Left renal cortex interstitium (tissue), 4 donors: ENCODE measurements around the gene ARMC9. TPM values are rescaled to one million over a fixed set of nuclear protein-coding genes. Genes with fewer than 3 reads are reported as not detected.

Experiments used
- DNase-seq, 4 donors: peaks; one replicate each; pipeline ENCODE4 v3.0.0-alpha.2; 2013; ENCODE audit warnings: low read depth in 4 of 4, low spot score in 2 of 4, missing footprints in 1 of 4
- polyA plus RNA-seq, 4 donors: library from polyadenylated mRNA; unstranded; fragments of 120-200 nt; gene quantifications; one replicate each; pipeline ENCODE4 v1.2.1, GENCODE V29; 2013; ENCODE audit not compliant: insufficient read length in 4 of 4

Gene ARMC9
- polyA plus RNA-seq, 4 donors: 23.9 to 36.5 (median 28.8) TPM

- no peak for DNase-seq
These were observed 78.6 kb downstream of the ARMC9 start for GRCh38 chr2:231276987-231277386.

DNA sequence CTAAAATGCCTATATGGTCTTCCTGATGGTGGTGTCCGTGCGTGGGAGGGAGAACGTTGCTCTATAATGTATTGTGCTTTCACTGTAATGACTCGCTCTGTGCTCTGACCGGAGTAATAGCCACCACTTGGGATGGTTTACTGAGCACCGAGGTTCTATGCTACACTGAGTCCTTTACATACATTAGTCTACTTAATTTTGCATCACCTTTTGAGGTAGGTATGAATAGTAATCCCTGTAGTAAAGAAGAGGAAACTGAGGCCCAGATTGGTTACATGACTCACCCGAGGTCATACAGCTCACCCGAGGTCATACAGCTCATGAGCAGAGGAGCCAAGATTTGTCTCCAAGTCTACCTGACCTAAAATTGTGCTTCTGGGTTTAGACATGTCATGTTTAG is 79.5 kb downstream of the ARMC9 start:
- no peak for DNase-seq

- no peak for DNase-seq
These were observed 80.4 kb downstream of the ARMC9 start for GRCh38 chr2:231278868-231279267.

DNA sequence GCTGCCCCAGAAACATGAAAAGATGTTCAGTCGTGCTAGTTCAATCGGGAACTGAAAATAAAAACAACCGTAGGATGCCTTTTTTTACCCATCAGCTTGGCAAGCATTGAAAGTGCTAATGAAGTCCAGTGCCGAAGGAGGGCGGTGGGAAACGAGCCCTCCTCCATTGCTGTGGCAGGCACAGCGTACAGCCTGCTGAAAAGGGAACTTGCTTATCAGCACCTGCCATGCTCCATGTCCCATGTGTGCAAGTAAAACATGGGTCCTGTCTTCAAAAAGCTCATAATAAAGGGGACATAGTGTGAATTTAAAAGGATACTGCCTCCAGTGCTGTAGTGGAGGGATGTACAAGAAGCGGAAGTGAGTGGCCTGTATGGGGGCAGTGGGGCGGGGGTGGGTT is 82.4 kb downstream of the ARMC9 start:
- DNase-seq: no peak

DNA sequence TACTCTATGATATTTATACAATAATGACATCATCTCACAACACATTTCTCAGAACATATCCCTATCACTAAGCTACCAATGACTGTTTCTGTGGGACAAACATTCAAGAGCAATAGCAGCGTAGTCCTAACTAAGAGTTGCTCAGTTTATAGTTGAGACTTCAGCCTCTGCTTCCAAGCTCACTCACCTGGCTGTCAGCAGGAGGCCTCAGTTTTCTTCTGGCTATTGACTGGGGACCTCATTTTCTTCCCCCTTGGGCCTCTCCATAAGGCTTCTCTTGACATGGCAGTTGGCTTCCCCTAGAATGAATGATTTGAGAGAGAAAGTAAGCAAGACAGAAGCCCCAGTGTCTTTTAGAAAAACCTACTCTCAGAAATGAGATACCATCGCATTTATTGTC is 85.9 kb downstream of the ARMC9 start:
- DNase-seq: no peak

GRCh38 chr2:231286964-231287363 is 88.5 kb downstream of the ARMC9 start:
- DNase-seq: no peak

- DNase-seq: no peak
These were observed 89.3 kb downstream of the ARMC9 start for GRCh38 chr2:231287696-231288095.

DNA sequence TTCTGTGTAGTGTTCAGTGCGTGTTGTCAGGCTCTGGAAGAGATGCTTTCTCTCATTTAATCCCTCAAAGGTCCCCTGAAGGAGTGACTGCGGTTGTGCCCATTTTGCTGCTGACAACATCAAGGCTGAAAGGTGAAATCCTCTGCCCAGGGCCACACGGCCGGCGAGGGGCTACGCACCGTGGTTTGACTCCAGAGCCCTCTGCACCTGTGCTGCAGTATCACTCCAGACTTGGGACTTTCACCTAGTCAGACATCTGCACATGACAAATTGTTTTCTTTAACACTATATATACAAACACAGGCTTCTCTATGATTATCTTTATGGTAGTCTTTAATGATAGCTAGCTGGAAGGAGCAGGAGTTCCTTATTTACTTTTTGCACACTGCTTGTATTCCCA is 90.2 kb downstream of the ARMC9 start:
- DNase-seq: no peak

GRCh38 chr2:231290321-231291015 is 92.0 kb downstream of the ARMC9 start:
- DNase-seq: no peak

GRCh38 chr2:231292472-231293134 is 94.2 kb downstream of the ARMC9 start:
- no peak for DNase-seq

DNA sequence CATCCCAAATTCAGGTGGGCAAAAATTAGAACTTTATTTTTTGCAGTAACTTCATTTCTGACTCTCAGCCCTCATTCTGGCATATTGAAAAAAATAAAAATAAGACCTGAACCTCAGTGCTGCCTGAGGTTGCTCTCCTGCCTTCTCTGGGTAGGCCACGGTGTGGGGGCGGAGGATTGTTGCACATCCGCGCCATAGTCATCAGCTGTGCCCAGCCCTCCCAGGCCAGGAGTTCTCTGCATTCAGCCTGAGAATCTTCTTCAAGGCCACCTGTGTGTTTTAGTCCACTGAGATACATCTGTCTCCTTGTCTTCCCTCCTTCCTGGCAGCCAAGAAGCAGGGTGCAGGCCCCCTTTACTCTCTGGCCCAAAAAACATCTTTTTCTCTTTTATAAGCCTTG is 94.7 kb downstream of the ARMC9 start:
- DNase-seq: no peak

GRCh38 chr2:231294116-231294515 is 95.7 kb downstream of the ARMC9 start:
- no peak for DNase-seq

- DNase-seq: no peak
These were observed 96.3 kb downstream of the ARMC9 start for GRCh38 chr2:231294571-231295362.

- no peak for DNase-seq
These were observed 96.9 kb downstream of the ARMC9 start for GRCh38 chr2:231295363-231295655.

DNA sequence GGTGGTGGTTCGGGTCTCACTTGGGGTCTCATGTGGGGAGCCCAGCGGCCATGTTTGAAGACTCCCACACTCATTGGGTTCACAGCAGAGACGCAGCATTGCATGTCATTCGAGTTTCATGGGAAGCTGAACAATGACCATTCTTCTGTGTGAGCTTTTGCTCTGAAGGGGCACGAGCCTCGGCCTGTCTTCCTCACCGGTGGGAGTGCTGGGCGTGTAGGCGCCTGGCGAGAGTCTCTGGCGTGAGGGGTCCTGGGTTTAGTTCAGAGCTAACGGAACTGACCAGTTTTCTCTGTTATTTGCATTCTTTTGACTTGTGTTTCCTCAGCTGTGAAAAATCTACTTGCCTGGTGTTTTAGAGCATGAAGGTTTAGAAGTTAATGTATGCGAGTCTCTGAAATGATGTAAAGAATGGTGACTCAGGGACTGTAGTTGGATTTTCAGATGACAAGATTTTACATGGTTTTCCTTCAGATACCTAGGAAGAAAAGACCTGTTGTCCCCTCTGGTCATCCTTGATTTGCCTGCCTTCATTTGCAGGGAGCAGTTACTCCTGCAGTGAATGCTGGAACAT is 98.1 kb downstream of the ARMC9 start:
- no peak for DNase-seq

- peak in 3 of 4 donors; percentile 11 to 21 (median 17) for DNase-seq
These were observed 98.9 kb downstream of the ARMC9 start for GRCh38 chr2:231297108-231297908.

GRCh38 chr2:231298091-231298490 is 99.7 kb downstream of the ARMC9 start:
- DNase-seq: no peak

GRCh38 chr2:231299267-231299666 is 100.8 kb downstream of the ARMC9 start:
- no peak for DNase-seq

- no peak for DNase-seq
These were observed 101.7 kb downstream of the ARMC9 start for GRCh38 chr2:231300020-231300721.

GRCh38 chr2:231300722-231301076 is 102.3 kb downstream of the ARMC9 start:
- DNase-seq: no peak
